Liver (tissue), 9 donors: Measurements from ENCODE around the gene ARHGEF26. TPM values are rescaled to one million over a fixed set of nuclear protein-coding genes. Genes with fewer than 3 reads are reported as not detected.

Experiments
- DNase-seq: peaks from one replicate; pipeline ENCODE4 v3.0.0-alpha.2; 2017; ENCODE audit warnings: low spot score
- H3K27ac ChIP-seq, 2 donors: one replicate each; pipeline ENCODE4 v1.7.0; 2013; ENCODE audit warnings: inconsistent platforms in 2 of 2, low read length in 2 of 2, control low read depth in 1 of 2, low read depth in 1 of 2, mild to moderate bottlenecking in 1 of 2
- H3K27me3 ChIP-seq, 4 donors: one replicate each; pipeline versions ENCODE4 v1.6.1 to v1.7.0; 2013; ENCODE audit warnings: low read length in 3 of 4, inconsistent platforms in 1 of 4, mild to moderate bottlenecking in 1 of 4, moderate library complexity in 1 of 4; ENCODE audit not compliant: control insufficient read depth in 4 of 4, insufficient read depth in 4 of 4
- H3K36me3 ChIP-seq, 4 donors: one replicate each; pipeline versions ENCODE4 v1.6.1 to v1.7.0; 2013; ENCODE audit warnings: low read length in 3 of 4, mild to moderate bottlenecking in 3 of 4, low read depth in 1 of 4, moderate library complexity in 1 of 4; ENCODE audit not compliant: control insufficient read depth in 4 of 4, insufficient read depth in 3 of 4
- H3K4me1 ChIP-seq, 4 donors: one replicate each; pipeline versions ENCODE4 v1.6.1 to v1.7.0; 2013; ENCODE audit warnings: low read length in 3 of 4, mild to moderate bottlenecking in 3 of 4, moderate library complexity in 1 of 4; ENCODE audit not compliant: control insufficient read depth in 4 of 4, insufficient read depth in 4 of 4
- H3K4me3 ChIP-seq, 3 donors: one replicate each; pipeline versions ENCODE4 v1.6.1 to v1.7.0; 2013; ENCODE audit warnings: low read length in 3 of 3, control low read depth in 1 of 3, low read depth in 1 of 3, mild to moderate bottlenecking in 1 of 3
- H3K9ac ChIP-seq, 2 donors: one replicate each; pipeline ENCODE4 v1.7.0; 2013; ENCODE audit warnings: low read length in 2 of 2, mild to moderate bottlenecking in 2 of 2, moderate library complexity in 2 of 2, control low read depth in 1 of 2, low read depth in 1 of 2
- H3K9me3 ChIP-seq, 4 donors: one replicate each; pipeline versions ENCODE4 v1.6.1 to v1.7.0; 2013; ENCODE audit warnings: low read length in 3 of 4; ENCODE audit not compliant: control insufficient read depth in 4 of 4
- ATF3 ChIP-seq: IDR thresholded peaks from 2 replicates; pipeline ENCODE4 v1.6.1; 2016; ENCODE audit warnings: antibody characterized with exemption
- EGR1 ChIP-seq, 2 donors: IDR thresholded peaks; 2 replicates each; pipeline ENCODE4 v1.6.1; 2016 to 2018; ENCODE audit warnings: antibody characterized with exemption in 2 of 2, low read depth in 2 of 2
- FOXA1 ChIP-seq: IDR thresholded peaks from 2 replicates; pipeline ENCODE4 v1.6.1; 2016; ENCODE audit warnings: antibody characterized with exemption
- FOXA2 ChIP-seq: IDR thresholded peaks from 2 replicates; pipeline ENCODE4 v1.6.1; 2016; ENCODE audit warnings: antibody characterized with exemption
- GABPA ChIP-seq, 2 donors: IDR thresholded peaks in 1 of 2; conservative IDR thresholded peaks in 1 of 2; 2 replicates each; pipeline ENCODE4 v1.6.1; 2016; ENCODE audit warnings: antibody characterized with exemption in 2 of 2, mild to moderate bottlenecking in 1 of 2, moderate library complexity in 1 of 2
- HNF4A ChIP-seq, 2 donors: conservative IDR thresholded peaks; 2 replicates each; pipeline ENCODE4 v1.6.1; 2016; ENCODE audit warnings: antibody characterized with exemption in 2 of 2, mild to moderate bottlenecking in 2 of 2
- HNF4G ChIP-seq: IDR thresholded peaks from 2 replicates; pipeline ENCODE4 v1.6.1; 2016; ENCODE audit warnings: antibody characterized with exemption
- JUND ChIP-seq, 2 donors: IDR thresholded peaks; 2 replicates each; pipeline ENCODE4 v1.6.1; 2016; ENCODE audit warnings: antibody characterized with exemption in 2 of 2
- MAX ChIP-seq: IDR thresholded peaks from 2 replicates; pipeline ENCODE4 v1.6.1; 2016; ENCODE audit warnings: antibody characterized with exemption
- NR2F2 ChIP-seq: IDR thresholded peaks from 2 replicates; pipeline ENCODE4 v1.6.1; 2016; ENCODE audit warnings: antibody characterized with exemption
- RAD21 ChIP-seq, 2 donors: IDR thresholded peaks; 2 replicates each; pipeline ENCODE4 v1.6.1; 2016; ENCODE audit warnings: antibody characterized with exemption in 2 of 2, mild to moderate bottlenecking in 2 of 2
- RXRA ChIP-seq, 2 donors: IDR thresholded peaks; 2 replicates each; pipeline ENCODE4 v1.6.1; 2017 to 2018; ENCODE audit warnings: antibody characterized with exemption in 2 of 2, mild to moderate bottlenecking in 1 of 2
- SP1 ChIP-seq: IDR thresholded peaks from 2 replicates; pipeline ENCODE4 v1.6.1; 2018; ENCODE audit warnings: antibody characterized with exemption, mild to moderate bottlenecking
- TAF1 ChIP-seq: conservative IDR thresholded peaks from 2 replicates; pipeline ENCODE4 v1.6.1; 2016; ENCODE audit warnings: antibody characterized with exemption, mild to moderate bottlenecking
- YY1 ChIP-seq: IDR thresholded peaks from 2 replicates; pipeline ENCODE4 v1.6.1; 2016; ENCODE audit warnings: antibody characterized with exemption, mild to moderate bottlenecking
- WGBS: extraction: QIAGEN DNeasy Blood & Tissue Kit; methylation state at CpG from one replicate; pipeline ENCODE4 v1.1.7; 2013; 5-methylcytosine and 5-hydroxymethylcytosine counted together
- polyA plus RNA-seq, 2 donors: library from polyadenylated mRNA; stranded (reverse) in 1 of 2; unstranded in 1 of 2; fragments of 200-250 nt in 1 of 2; fragments of >200 nt in 1 of 2; fragmentation: Nextera tagmentation in 1 of 2; extraction: Ambion mirVana in 1 of 2; gene quantifications; one replicate each; pipeline versions ENCODE4 v1.2.1 to v1.2.3, GENCODE V29; 2013 to 2015
- total RNA-seq, 2 donors: library from RNA; depleted of rRNA; stranded (reverse); fragments of >200 nt; gene quantifications; one replicate each; pipeline ENCODE4 v1.2.3, GENCODE V29; 2014
- TF ChIP-seq, protein P1 (sequence below): IDR thresholded peaks from 2 replicates; pipeline ENCODE4 v1.6.1; 2016; ENCODE audit warnings: antibody characterized with exemption
- TF ChIP-seq, protein P2 (sequence below): IDR thresholded peaks from 2 replicates; pipeline ENCODE4 v1.6.1; 2016; ENCODE audit warnings: antibody characterized with exemption, mild to moderate bottlenecking
- TF ChIP-seq, protein P3 (sequence below): fragments of 150-350 bp; IDR thresholded peaks from 2 replicates; pipeline ENCODE4 v1.5.1; 2017; ENCODE audit warnings: improper control_type of control experiment, low read depth, low read length; ENCODE audit not compliant: missing input control
- donor health status: healthy.
- donor health status: healthy.
- donor health status: healthy.
- donor health status: healthy.
- donor health status: healthy.

ARHGEF26 gene
- total and polyA plus RNA-seq, 4 donors = 1.4 to 27.9 (median 18.7) TPM

- WGBS = 91% methylated on average over 2 of the region's 2 CpGs
- Histone ChIP-seq H3K27ac (no peak overlapping the region), H3K9me3 (no peaks in the 10 kb centered on the region), H3K27me3 (no peaks in the 10 kb centered on the region), H3K4me1 (peaks cover 5 to 21% (median 7%) of the 10 kb centered on the region in 4 donors), H3K4me3 (no peak overlapping the region), H3K36me3 (no peaks in the 10 kb centered on the region), H3K9ac (no peak overlapping the region)
- no peak for DNase-seq
- TF ChIP-seq EGR1 (IDR thresholded peaks at IDR 0.05; ENCODE audit: low read depth in 2 of 2) (no peak), FOXA1 (no peak), FOXA2 (no peak), NR2F2 (no peak)
Observed at GRCh38 chr3:154164387-154164786, 43.2 kb downstream of the ARHGEF26 start.

DNA sequence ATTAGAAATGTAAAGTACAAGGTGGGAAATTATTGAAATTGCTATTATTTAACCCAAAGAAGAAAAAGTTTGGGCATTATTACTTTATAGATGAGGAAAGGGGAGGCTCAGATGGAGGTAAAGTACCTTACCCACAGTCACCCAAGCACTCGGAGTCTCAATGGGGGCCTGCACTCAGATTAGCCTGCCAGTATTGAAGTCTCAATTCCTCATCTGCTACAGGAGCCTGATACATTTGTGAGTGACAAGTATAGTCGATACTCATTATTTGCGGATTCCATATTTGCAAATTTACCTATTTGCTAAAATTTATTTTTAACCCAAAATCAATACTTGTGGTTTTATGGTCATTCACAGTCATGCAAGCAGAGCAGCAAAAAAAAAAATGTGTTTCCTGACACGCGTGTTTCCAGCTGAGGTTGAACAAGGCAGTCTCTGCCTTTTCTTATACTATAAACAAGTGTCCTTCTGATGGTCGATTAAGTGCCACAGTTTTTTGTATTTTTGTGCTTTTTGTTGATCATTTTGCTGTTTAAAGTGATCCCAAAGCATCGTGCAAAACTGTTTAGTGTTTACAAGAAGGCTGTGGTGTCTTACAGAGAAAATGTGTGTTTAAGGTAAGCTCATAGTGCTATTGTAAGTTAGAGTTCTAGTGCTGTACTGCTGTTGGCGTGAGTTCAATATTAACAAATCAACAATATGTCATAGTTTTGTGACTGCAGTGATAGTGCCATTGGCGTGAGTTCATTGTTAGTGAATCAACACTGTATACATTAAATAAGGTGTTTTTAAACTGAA, 48.0 kb downstream of the ARHGEF26 start:
- H3K27ac ChIP-seq = peak overlapping the region; percentile 14 to 20
- H3K27me3 ChIP-seq = no peaks in the 10 kb centered on the region
- TF ChIP-seq, protein P1, sequence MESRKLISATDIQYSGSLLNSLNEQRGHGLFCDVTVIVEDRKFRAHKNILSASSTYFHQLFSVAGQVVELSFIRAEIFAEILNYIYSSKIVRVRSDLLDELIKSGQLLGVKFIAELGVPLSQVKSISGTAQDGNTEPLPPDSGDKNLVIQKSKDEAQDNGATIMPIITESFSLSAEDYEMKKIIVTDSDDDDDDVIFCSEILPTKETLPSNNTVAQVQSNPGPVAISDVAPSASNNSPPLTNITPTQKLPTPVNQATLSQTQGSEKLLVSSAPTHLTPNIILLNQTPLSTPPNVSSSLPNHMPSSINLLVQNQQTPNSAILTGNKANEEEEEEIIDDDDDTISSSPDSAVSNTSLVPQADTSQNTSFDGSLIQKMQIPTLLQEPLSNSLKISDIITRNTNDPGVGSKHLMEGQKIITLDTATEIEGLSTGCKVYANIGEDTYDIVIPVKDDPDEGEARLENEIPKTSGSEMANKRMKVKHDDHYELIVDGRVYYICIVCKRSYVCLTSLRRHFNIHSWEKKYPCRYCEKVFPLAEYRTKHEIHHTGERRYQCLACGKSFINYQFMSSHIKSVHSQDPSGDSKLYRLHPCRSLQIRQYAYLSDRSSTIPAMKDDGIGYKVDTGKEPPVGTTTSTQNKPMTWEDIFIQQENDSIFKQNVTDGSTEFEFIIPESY = no peak
- TF ChIP-seq FOXA1 (no peak), RXRA (IDR thresholded peaks at IDR 0.05) (no peak), SP1 (no peak), JUND (IDR thresholded peaks at IDR 0.05) (no peak), HNF4G (no peak), TAF1 (no peak), RAD21 (IDR thresholded peaks at IDR 0.05) (no peak), MAX (no peak), EGR1 (IDR thresholded peaks at IDR 0.05; ENCODE audit: low read depth in 2 of 2) (no peak), NR2F2 (no peak), HNF4A (conservative IDR thresholded peaks at IDR 0.05) (no peak), ATF3 (no peak), YY1 (no peak), FOXA2 (no peak), GABPA (IDR thresholded peaks at IDR 0.05 in 1 of 2, conservative IDR thresholded peaks at IDR 0.05 in 1 of 2) (no peak)
- TF ChIP-seq, protein P2, sequence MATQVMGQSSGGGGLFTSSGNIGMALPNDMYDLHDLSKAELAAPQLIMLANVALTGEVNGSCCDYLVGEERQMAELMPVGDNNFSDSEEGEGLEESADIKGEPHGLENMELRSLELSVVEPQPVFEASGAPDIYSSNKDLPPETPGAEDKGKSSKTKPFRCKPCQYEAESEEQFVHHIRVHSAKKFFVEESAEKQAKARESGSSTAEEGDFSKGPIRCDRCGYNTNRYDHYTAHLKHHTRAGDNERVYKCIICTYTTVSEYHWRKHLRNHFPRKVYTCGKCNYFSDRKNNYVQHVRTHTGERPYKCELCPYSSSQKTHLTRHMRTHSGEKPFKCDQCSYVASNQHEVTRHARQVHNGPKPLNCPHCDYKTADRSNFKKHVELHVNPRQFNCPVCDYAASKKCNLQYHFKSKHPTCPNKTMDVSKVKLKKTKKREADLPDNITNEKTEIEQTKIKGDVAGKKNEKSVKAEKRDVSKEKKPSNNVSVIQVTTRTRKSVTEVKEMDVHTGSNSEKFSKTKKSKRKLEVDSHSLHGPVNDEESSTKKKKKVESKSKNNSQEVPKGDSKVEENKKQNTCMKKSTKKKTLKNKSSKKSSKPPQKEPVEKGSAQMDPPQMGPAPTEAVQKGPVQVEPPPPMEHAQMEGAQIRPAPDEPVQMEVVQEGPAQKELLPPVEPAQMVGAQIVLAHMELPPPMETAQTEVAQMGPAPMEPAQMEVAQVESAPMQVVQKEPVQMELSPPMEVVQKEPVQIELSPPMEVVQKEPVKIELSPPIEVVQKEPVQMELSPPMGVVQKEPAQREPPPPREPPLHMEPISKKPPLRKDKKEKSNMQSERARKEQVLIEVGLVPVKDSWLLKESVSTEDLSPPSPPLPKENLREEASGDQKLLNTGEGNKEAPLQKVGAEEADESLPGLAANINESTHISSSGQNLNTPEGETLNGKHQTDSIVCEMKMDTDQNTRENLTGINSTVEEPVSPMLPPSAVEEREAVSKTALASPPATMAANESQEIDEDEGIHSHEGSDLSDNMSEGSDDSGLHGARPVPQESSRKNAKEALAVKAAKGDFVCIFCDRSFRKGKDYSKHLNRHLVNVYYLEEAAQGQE = no peak
- TF ChIP-seq, protein P3, sequence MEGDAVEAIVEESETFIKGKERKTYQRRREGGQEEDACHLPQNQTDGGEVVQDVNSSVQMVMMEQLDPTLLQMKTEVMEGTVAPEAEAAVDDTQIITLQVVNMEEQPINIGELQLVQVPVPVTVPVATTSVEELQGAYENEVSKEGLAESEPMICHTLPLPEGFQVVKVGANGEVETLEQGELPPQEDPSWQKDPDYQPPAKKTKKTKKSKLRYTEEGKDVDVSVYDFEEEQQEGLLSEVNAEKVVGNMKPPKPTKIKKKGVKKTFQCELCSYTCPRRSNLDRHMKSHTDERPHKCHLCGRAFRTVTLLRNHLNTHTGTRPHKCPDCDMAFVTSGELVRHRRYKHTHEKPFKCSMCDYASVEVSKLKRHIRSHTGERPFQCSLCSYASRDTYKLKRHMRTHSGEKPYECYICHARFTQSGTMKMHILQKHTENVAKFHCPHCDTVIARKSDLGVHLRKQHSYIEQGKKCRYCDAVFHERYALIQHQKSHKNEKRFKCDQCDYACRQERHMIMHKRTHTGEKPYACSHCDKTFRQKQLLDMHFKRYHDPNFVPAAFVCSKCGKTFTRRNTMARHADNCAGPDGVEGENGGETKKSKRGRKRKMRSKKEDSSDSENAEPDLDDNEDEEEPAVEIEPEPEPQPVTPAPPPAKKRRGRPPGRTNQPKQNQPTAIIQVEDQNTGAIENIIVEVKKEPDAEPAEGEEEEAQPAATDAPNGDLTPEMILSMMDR = no peak
- no peak overlapping the region for H3K4me3 ChIP-seq
- peaks cover 6 to 19% (median 10%) of the 10 kb centered on the region in 4 donors for H3K4me1 ChIP-seq
- no peaks in the 10 kb centered on the region for H3K36me3 ChIP-seq
- no peak overlapping the region for H3K9ac ChIP-seq
- DNase-seq = no peak
- H3K9me3 ChIP-seq = no peaks in the 10 kb centered on the region
- WGBS = 59% methylated on average over 9 of the region's 9 CpGs
